Left renal pelvis (tissue), 4 donors: ENCODE measurements around the gene LIX1L. TPM values are rescaled to one million over a fixed set of nuclear protein-coding genes. Genes with fewer than 3 reads are reported as not detected.

Experiments
- DNase-seq, 4 donors: peaks; one replicate each; pipeline ENCODE4 v3.0.0-alpha.2; 2013; ENCODE audit warnings: low read depth in 4 of 4, low spot score in 3 of 4
- polyA plus RNA-seq, 4 donors: library from polyadenylated mRNA; unstranded; fragments of 120-200 nt; gene quantifications; one replicate each; pipeline ENCODE4 v1.2.1, GENCODE V29; 2013; ENCODE audit not compliant: insufficient read length in 4 of 4

Gene LIX1L
- polyA plus RNA-seq = 10 to 100 TPM; 21.6 to 58.4 (median 30.7) TPM

DNA sequence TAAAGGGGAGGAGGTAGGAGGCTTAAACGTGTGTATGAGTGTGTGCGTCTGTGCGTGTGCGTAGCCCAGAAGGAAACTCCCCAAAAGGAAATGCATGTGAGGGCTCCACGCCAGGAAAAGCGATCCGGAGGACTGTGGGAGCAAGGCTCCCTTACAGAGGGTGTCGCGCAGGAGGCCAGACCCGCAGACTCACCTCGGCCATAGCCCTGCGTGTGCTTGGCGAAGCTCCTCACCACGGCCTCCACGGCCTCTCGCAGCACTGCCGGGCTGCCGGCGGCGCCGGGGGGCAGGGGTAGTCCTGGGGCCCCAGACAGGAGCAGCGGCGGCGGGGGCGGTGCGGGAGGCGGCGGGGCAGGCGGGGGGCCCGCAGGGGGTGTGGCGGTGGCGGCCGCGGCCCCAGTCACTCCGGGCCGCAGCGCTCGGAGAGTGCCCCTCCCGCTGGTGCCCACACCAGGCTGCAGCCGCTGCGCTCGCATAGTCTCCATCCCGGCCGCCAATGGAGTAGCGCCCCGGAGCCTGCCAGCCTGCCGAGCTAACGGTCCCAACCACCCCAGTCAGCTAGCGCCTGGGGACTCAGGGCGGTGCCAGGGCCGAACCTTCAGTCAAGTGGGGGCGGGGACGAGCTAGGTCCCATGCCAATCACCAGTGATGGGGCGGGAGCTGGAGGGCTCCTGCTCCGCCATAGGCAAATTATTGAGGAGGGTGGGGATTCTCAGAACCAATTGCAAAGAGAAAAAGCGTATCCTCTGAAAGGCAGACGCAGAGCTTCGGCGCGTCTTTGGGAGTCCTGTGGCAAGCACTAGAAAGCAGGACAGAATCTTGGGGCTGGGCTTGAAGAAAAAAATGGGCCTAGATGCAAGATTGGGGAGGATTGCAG, at the start of gene LIX1L:
TSS of gene LIX1L (minus strand) at position 575 of the 877 bp plus-strand sequence. CDS start at position 485, 90 bp downstream.
- peak; percentile 89 to 94 (median 92) for DNase-seq

DNA sequence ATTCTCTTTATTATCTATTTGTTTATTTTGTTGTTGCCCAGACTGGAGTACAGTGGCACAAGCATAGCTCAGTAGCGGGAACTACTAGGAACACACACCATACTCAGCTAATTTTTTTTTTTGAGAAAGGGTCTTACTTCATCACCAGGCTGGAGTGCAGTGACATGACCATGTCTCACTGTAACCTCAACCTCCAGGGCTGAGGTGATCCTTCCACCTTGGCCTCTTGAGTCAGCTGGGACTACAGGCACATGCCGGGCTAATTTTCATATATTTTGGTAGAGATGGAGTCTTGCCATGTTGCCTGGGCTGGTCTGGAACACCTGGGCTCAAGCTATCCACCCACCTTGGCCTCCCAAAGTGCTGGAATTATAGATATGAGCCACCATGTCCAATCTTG, 43.9 kb upstream of the LIX1L start:
- DNase-seq = no peak

DNA sequence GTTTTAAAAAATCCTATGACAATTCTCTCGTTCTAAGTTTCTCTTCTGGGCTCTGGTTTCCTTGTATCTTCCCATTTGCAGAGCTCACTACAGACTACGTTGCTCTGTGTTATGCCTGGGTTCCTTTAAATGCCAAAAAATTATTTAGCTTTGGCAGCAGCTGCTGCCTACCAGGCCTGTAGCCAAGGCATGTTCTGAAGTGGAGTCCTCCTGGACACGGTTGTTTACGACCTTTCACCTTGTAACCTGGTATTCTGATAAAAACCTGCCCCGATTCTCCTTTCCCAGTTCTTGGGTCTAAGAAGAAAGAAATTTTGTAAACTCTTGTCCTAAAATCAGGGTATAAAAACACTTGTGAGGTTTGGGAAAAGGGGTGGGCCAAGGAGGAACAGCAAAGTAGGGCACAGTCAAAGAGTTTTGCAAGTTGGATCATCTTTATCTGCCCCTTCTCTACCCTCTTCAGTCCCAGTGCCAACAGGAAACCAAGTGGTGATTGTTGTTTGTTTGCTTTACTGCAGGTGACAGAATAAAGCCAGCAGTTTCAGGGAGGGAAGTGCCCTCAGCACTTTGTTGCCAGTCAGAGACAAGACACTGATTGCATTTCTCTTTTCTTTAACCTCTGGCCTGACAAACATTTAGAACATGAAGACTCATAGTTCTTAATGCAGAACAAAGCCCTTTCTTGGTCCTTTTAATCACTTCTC, 41.7 kb upstream of the LIX1L start:
- no peak for DNase-seq

DNA sequence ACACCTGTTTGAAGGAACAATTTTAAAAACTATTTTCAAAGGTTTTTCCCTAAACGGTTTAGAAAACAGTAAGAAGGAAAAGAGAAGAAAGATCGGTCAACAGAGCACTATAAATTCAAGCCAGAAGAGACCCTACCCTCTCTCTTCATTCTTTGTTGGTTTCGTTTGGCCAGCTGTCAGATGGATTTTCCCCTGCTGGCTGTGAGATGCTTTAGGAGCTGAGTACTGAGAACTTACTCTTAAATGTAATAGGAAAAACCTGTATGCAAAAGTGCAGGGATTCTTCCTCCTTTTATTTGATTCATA, 39.9 kb upstream of the LIX1L start:
- no peak for DNase-seq

DNA sequence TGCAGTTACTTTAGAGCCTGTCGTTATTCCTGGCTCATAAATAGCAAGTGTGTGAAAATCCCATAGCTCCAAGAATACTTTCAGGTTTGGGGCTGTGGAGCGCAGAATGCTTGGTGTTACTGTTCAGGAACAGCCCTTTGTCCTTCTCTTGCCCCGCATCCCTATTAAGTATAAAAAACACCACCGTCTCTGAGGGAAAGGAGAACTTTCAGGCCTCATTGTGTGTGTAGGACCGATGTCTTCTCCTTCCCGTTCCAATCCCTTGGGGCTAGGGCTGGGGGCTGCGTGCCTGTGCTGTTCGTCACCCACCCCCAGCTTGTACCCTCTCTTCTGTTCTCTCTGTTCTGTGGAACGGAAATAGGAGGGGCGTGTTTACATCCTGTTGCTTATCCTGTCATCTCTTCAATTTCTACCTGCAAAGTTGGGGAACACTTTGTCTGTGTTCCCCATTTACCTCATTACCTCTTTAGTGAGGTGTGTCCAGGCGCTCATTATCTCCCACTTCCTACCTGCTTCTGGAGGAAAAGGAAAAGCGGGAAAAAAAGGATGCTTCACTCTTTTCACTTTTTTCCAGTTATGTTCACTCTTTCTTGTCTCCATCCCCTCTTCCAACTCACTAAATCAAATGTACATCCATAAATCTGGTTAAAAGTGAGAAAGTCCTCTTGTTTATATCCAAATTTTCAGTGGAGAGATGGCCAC, 39.4 kb upstream of the LIX1L start:
- DNase-seq = no peak

DNA sequence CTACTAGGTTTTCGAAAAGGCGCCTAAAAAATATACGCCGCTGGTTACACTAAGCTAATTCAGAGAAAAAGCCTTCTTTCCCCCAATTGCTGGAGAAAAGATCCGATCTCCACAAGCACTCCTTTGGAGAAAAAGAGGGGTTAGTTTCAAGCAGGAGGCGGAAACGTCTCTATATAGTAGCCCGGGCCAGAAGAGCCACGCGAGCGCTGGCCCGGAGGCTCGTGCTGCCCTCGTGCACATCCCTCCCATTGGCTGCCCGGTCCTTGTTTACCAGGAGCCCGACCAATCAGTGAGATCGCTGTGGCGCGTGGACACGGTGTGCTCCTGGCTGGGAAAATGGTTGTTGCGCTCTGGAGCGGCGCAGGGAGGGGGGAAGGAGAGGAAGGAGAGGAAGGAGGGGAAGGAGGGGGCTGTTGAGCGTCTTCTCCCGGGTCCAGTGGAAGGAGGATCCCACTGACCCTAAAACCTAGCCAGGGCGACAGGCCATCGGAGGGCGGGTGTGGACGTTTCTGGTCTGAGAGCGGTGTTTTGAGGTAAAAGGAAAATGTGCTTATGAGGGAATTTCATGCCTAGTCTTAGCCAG, 38.7 kb upstream of the LIX1L start, which contains the start of gene TXNIP:
TSS of gene TXNIP (minus strand) at position 147 of the 583 bp plus-strand sequence. CDS start 313 bp downstream, outside the sequence.
- peak; percentile 95 to 98 (median 98) for DNase-seq

DNA sequence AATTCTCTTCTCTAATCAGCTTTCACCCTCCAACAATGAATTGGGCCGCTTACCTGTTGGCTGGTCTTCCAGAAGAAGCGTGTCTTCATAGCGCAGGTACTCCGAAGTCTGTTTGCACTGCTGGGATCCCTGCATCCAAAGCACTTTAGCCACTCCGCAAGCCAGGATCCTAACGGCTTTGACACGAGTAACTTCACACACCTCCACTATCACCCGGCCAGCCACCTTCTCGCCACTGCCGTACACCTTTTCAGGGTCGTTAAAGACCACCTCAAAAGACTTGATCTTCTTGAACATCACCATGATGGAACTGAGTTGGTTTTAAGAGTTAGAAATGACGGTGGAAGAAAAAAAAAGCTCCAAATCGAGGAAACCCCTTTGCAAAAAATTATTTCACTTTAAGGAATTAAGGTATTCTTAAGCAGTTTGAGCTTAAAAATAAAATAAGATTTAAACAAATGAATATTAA, 38.2 kb upstream of the LIX1L start:
- no peak for DNase-seq

DNA sequence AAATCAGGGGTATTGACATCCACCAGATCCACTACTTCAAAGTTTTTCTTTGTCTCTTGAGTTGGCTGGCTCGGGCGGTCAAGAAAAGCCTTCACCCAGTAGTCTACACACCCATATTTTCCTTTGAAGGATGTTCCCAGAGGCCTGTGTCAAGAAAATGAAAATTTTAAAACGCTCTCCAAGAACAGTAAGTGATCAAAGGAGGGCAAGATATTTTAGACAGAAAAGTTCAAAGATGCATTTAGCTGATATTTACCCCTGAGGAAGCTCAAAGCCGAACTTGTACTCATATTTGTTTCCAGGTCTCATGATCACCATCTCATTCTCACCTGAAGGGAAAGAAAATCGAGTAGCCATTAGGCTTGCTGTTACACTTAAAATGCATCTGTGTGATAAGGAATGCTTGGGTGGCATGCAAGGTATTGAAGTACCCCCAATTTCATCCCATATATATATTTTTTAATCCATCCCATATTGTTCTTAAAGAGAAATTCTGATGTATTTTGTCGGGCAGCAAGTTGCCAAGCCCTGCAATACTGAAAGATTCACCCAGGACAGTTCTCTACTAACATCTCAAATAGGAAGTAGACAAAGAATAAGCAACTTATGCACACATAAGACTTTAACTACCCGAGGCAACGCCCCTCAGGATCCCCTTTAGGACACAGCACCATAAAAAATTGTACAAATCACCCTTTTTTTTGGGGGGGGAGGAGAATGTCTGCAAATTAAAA, 37.5 kb upstream of the LIX1L start:
- DNase-seq = no peak

DNA sequence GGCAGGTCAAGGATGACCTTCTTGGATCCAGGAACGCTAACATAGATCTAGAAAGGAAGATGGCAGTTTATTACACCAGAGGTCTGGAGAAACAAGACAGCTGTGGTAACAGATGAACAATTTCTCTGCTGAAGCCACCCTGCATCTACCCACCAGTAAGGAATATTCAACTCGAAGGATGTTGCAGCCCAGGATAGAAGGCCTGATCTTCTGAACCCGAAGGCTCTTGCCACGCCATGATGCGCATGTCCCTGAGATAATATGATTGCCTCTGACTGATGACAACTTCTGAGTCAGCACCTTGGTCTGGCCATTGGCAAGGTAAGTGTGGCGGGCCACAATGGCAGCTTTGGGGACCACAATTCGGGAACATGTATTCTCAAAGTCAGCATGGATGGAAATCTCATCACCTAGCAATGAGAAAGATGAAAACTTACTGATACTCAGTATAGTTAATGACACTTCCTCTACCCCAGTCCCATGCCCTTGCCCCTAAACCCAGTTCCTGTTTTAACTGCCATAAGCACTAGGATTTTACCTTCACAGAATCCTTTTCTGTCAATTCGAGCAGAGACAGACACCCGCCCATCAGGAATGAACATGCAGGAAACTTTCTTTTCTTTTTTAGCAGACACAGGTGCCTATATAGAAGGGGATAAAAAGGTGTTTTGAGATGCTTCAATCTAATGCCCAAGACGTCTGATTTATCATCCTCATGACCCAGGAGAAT, 36.7 kb upstream of the LIX1L start:
- no peak for DNase-seq

DNA sequence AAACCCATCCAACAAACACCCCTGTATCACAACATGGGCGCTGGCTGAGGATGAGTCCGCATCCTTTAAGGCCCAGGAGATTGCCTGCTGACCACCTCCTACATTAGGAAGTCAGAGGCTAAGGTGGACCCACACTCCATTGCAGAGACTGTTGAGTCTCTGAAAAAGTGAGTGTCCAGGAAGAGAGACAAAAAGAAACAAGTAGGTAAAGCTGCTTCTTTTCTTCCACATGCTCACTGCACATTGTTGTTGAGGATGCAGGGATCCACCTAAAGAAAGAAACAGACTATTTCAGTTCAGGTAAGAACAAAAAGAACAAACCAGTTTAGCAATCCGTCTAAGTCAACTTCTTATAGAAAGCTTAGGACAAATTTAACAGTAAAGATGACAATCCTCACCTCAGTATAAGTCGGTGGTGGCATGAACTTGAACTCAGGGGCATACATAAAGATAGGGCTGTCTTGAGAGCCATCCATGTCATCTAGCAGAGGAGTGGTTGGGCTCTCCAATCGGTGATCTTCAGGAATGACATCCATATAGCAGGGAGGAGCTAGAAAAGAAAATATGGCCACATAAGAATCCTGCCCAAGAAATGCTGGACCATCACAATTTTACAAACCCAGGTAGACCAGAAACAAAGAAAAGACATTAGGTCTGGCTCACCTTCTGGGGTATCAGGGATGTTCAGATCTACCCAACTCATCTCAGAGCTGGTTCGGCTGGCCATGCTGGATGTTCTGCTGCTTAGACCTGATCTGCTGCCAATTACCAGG, 36.0 kb upstream of the LIX1L start:
- no peak for DNase-seq

DNA sequence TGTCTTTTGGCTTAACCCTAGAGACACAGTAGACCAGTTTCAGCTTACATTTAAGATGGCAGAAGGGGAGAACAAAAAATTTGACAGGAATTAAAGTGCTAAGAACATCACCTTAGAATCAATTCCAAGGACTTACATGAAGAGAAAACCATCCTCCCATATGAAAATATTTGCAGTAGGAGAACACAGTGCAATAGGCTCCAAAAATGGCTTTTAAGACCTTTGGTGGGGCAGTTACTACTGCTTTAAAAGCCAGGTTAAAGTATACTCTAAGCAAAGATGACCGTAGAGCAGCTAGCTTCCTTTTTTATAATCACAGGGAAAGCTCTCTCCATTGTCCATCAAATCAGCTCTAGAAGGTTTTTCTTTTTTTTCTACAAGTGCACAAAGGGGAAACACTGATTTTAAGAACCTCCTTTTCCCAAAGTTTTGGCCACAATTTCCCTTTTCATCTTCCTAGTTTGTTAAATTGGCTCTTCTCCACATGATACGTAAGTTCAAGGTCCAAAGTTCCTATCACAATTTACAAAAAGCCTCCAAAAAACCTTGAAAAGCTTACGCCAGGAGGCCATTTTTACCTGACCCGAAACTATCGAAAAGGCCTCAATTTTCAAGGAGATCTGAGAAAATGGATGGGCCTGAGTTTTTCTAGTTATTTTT, 35.3 kb upstream of the LIX1L start:
- DNase-seq = no peak

DNA sequence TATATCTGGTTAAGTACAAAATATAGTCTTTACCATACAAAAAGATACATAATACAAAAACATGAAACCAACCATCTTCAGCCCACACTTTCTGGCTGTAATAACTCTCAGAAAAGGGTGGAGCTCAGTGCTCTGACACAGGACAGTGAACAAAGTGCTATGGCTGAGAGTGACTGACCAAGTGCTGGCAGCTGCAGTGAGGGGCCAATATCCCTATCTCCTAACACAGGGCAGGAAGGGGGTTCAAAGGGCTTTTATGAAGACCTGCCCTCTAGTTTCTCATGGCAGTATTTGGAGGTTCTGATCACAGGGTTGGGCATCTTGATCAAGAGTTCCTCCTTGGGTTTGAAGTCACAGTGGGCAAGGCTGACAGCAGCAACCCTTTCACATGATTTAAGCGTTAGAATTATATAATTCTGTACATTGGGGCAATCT, 34.7 kb upstream of the LIX1L start:
- DNase-seq = no peak

DNA sequence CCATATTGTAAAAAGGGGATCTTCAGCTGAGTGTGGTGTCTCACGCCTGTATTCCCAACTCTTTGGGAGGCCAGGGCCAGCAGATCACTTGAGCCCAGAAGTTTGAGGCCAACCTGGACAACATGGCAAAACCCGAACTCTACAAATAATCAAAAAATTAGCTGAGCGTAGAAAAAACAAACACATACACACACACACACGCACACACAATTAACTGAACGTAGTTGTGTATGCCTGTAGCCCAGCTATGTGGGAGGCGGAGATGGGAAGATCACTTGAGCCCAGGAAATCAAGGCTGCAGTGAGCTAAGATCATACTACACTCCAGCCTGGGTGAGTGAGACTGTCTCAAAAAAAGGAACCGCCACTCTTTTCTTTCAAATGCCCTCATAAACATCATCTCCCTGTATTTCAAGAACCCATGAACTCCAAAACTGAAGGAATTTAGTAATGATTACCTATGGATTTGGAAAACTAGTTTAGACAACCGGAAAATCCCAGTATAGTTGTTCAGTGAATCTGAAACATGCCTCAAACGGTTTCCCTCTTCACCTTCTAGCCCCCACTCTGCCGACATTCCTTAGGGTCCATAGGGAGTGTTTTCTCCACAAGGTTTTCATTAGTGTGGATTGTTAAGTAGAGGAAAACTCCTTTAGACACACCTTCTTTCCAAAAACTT, 34.1 kb upstream of the LIX1L start:
- DNase-seq = no peak

DNA sequence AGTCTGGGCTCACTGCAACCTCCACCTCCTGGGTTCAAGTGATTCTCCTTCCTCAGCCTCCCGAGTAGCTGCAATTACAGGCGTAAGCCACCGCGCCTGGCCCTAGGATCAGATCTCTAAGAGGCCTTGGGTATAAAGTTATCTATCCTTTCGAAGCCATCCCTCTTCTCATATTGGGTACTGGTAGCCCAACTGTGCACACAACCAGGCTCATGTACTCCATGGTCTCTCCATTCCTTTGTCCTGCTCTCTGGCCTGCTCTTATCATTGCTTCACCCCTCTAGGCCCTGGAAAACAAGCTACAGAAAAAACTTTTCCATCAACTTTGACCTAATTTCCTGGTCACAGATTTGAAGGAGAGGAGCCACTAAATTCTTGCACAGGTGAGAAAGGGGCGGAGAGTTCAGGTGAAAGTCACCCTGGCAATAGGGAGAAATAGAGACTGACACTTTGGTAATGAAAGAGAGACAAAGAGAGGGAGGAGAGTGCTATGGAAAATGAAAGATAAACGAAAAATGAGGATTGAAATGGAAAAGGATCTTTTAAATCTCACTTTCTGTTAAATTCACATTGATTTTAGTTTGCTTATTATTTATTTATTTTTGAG, 32.5 kb upstream of the LIX1L start:
- no peak for DNase-seq

DNA sequence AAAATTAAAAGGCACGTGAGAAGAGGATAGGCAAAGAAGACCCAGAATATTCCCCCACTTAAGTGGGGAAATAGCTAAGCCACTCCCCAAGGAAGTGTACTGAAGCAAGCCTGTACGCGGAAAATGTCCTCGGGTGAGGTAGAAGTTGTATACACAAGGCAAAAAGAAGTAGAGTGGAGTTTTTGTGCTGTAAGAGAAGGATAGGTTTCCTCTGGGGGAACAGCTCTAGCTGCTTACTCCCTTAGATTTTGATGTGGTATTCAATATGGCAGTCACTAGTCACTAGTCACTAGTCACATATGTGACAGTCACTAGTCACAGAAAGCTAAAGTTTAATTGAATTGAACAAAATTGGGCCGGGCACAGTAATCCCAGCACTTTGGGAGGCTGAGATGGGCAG, 31.0 kb upstream of the LIX1L start:
- no peak for DNase-seq

DNA sequence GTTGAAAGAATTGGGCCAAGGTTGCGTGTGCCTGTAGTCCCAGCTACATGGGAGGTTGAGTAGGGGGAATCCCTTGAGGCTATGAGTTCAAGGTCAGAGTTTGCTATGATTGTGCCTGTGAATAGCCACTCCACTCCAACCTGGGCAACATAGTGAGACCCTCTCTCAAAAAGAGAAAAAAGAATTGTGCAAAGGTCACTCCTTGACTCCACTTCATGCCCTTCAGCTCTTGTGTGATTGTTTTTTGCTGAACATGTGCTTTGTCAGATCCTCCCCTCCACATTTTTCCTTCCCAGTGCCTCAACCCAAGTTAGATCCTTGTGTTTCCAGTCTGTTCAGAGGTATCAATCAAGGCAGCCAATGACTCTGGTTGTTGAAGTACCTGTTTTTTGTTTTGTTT, 30.1 kb upstream of the LIX1L start:
- DNase-seq = no peak

DNA sequence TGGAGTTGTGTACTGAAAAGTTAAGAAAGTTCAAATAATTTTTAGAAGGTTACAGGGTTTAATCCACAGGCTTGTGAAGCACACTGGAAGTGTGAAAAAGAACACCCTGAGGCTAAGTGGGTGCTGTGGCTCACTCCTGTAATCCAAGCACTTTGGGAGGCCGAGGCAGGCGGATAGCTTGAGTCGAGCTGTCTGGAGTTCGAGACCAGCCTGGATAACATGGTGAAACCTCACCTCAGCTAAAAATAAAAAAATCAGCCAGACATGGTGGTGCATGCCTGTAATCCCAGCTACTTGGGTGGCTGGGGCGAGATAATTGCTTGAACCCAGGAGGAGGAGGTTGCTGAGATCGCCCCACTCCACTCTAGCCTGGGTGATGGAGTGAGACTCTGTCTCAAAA, 28.7 kb upstream of the LIX1L start:
- no peak for DNase-seq
